ENCODE results near the gene AFF3. TPM values are rescaled to one million over a fixed set of nuclear protein-coding genes. Genes with fewer than 3 reads are reported as not detected.

AFF3 gene
- total and polyA plus RNA-seq, 2 of the 8 experiments (the other 6 are each of a cell fraction or from before 2014, with no cell fraction given), result 0.27 to 3.0 TPM

DNA sequence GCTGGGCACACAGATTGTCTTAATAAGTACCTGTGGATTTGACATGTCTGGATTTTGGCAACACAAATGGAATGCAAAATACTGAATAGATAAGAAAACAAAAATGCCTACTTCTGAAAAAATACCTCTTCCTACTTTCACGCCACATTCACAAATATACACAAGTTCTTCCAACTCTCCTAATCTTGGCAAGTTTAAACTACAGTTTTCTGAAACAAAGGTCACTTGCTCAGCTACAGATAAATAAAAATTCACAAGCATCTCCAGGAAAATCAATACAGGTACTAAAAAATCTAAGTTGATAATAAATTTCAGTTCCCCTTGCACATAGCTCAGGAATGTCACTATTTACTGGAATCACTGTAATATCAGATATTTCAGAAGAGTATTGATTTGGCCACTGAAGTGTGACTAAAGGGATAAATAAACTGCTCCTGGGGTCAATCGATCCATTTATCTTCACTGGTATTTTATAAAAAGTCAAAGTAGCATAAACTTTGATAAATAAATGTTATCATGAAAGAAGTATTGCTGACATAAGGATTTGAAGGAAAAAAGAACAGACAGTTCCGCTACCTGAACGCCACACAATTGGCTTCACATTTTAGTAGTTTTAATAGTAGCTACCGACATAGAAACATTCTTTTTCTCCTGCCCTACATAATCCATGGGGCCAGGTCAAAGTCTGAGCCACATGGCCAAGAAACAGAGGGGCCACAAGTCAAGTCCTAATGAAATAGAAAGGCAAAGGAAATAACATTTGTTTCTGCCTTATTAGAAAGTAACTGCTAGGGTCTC is 243.1 kb downstream of the AFF3 start:
- H2BK12ac ChIP-seq (ENCODE audit: low read depth, low read length), result no peak overlapping the region
- no peak overlapping the region for H3K18ac ChIP-seq (ENCODE audit: extremely low read depth, low read length)
- no peak overlapping the region for H3K4me2 ChIP-seq (ENCODE audit: insufficient read depth in 1 of 2, low read depth in 2 of 2, low read length in 2 of 2)
- WGBS, 2 experiments (ENCODE audit: extremely low coverage in 1 of 2, insufficient coverage in 1 of 2, insufficient read length in 1 of 2, insufficient replicate concordance in 2 of 2, low coverage in 1 of 2, low lambda C conversion rate in 2 of 2, missing lambda C conversion rate in 1 of 2), result 93 to 100% methylated on average over 1 to 5 of the region's 5 CpGs
- no peak overlapping the region for H3K4ac ChIP-seq (replicated peaks; ENCODE audit: insufficient read length, low read depth, low read length)
- no peak overlapping the region for H3K9ac ChIP-seq (replicated peaks in 1 of 4; ENCODE audit: extremely low read depth in 1 of 4, low read depth in 3 of 4, low read length in 3 of 4)
- no peak overlapping the region for H2BK20ac ChIP-seq (ENCODE audit: low read length)
- no peaks in the 10 kb centered on the region for H3K79me1 ChIP-seq (ENCODE audit: low read depth, low read length)
- no peaks in the 10 kb centered on the region for H3K9me3 ChIP-seq (ENCODE audit: insufficient read depth in 2 of 2, low read depth in 1 of 2, low read length in 1 of 2)
- no peak overlapping the region for H4K5ac ChIP-seq (ENCODE audit: insufficient read length, low read depth, low read length)
- H2BK120ac ChIP-seq (replicated peaks; ENCODE audit: low read depth, low read length), result no peak overlapping the region
- H3K4me3 ChIP-seq (ENCODE audit: extremely low read depth in 1 of 4, insufficient read depth in 2 of 4, low read depth in 3 of 4, low read length in 4 of 4), result no peak overlapping the region
- CTCF ChIA-PET (ENCODE audit: partially characterized antibody), result no interaction called here
- no peak overlapping the region for H4K8ac ChIP-seq (ENCODE audit: extremely low read depth, insufficient read depth, low read length)
- TF ChIP-seq KDM5A (IDR thresholded peaks at IDR 0.05; ENCODE audit: low read length) (no peak), EZH2 (IDR thresholded peaks at IDR 0.05; ENCODE audit: low read depth, low read length, severe bottlenecking) (no peak), CTCF (IDR thresholded peaks at IDR 0.05; ENCODE audit: control extremely low read depth in 1 of 3, insufficient read depth in 1 of 3, low read depth in 1 of 3, low read length in 3 of 3) (no peak), CREB1 (IDR thresholded peaks at IDR 0.05) (no peak), EGR1 (IDR thresholded peaks at IDR 0.05; ENCODE audit: borderline replicate concordance, low read depth, low read length) (no peak)
- H4K20me1 ChIP-seq (replicated peaks in 1 of 2; ENCODE audit: control insufficient read depth in 1 of 2, insufficient read depth in 2 of 2, low read length in 2 of 2), result no peaks in the 10 kb centered on the region
- H3K56ac ChIP-seq (replicated peaks; ENCODE audit: insufficient read length, low read depth, low read length), result no peak overlapping the region
- H3K79me2 ChIP-seq (ENCODE audit: control insufficient read depth in 1 of 2, insufficient read depth in 2 of 2, low read length in 2 of 2), result no peaks in the 10 kb centered on the region
- H3K23me2 ChIP-seq (ENCODE audit: low read depth, low read length), result no peaks in the 10 kb centered on the region; the same call in 1 of the 2 replicates
- no peak overlapping the region for H2AK5ac ChIP-seq (ENCODE audit: low read depth, low read length)
- no peak overlapping the region for H3K27ac ChIP-seq (ENCODE audit: low read depth, low read length)
- no peak overlapping the region for H2BK15ac ChIP-seq (ENCODE audit: low read length)
- DNase-seq (ENCODE audit: low read depth in 1 of 2, low spot score in 2 of 2) (no peak), FAIRE-seq (no peak)
- no peak overlapping the region for H4K91ac ChIP-seq (replicated peaks; ENCODE audit: insufficient read length, low read length)
- H2BK5ac ChIP-seq (ENCODE audit: low read depth, low read length), result no peak overlapping the region
- no peaks in the 10 kb centered on the region for H3K27me3 ChIP-seq (replicated peaks in 1 of 4; ENCODE audit: control insufficient read depth in 3 of 4, extremely low read depth in 1 of 4, insufficient read depth in 3 of 4, low read length in 3 of 4)
- H3K23ac ChIP-seq (ENCODE audit: insufficient read length), result no peak overlapping the region
- H3K36me3 ChIP-seq (ENCODE audit: control insufficient read depth in 2 of 4, insufficient read depth in 4 of 4, low read length in 3 of 4), result no peaks in the 10 kb centered on the region
- POLR2A ChIA-PET (ENCODE audit: partially characterized antibody), result no interaction called here
- H3K4me1 ChIP-seq (replicated peaks in 1 of 4; ENCODE audit: control insufficient read depth in 3 of 4, insufficient read depth in 4 of 4, low read length in 3 of 4), result no peaks in the 10 kb centered on the region
- no peak overlapping the region for H3K14ac ChIP-seq (ENCODE audit: insufficient read length)
- no peak overlapping the region for H2AFZ ChIP-seq (ENCODE audit: low read length)
